Skin epidermis (tissue), 12 donors: ENCODE results near the gene RHBDF2.

Source experiments
- H3K27ac ChIP-seq, 21 experiments: fragments of 200-600 bp; sonication (generic) in 11 of 21; one replicate each; pipeline ENCODE4 v1.5.0; 2020; ENCODE audit warnings: mild to moderate bottlenecking in 3 of 21, inconsistent platforms in 2 of 21, moderate library complexity in 2 of 21
- H3K4me3 ChIP-seq, 7 experiments: fragments of 200-600 bp; sonication (generic) in 2 of 7; one replicate each; pipeline ENCODE4 v1.5.0; 2020; ENCODE audit warnings: inconsistent platforms in 2 of 7, mild to moderate bottlenecking in 2 of 7, moderate library complexity in 1 of 7

Gene RHBDF2

GRCh38 chr17:76492123-76492988 lies 8.9 kb downstream of the RHBDF2 start:
- H3K4me3 ChIP-seq = peak overlapping the region in 5 of 7 experiments; percentile 4 to 10 (median 8)
- H3K27ac ChIP-seq = peak overlapping the region; percentile 10 to 94 (median 83)

- Histone ChIP-seq H3K4me3 (no peak overlapping the region), H3K27ac (peak overlapping the region in 20 of 21 experiments; percentile 53 to 94 (median 83))
Measured at GRCh38 chr17:76491271-76492122, 9.7 kb downstream of the RHBDF2 start.

GRCh38 chr17:76490112-76490710 lies 11.0 kb downstream of the RHBDF2 start:
- peak overlapping the region in 11 of 21 experiments; percentile 17 to 94 (median 83) for H3K27ac ChIP-seq
- no peak overlapping the region for H3K4me3 ChIP-seq

GRCh38 chr17:76487451-76488192 lies 13.6 kb downstream of the RHBDF2 start:
- Histone ChIP-seq H3K4me3 (no peak overlapping the region), H3K27ac (no peak overlapping the region)

GRCh38 chr17:76485569-76485968 lies 15.7 kb downstream of the RHBDF2 start:
- Histone ChIP-seq H3K27ac (peak overlapping the region in 2 of 21 experiments; percentile 1 to 42), H3K4me3 (no peak overlapping the region)

- H3K4me3 ChIP-seq = no peak overlapping the region
- H3K27ac ChIP-seq = no peak overlapping the region
Measured at GRCh38 chr17:76484228-76484725, 16.9 kb downstream of the RHBDF2 start.

- Histone ChIP-seq H3K27ac (peak overlapping the region in 10 of 21 experiments; percentile 4 to 69 (median 31)), H3K4me3 (no peak overlapping the region)
Measured at GRCh38 chr17:76481071-76481655, 20.1 kb downstream of the RHBDF2 start.

GRCh38 chr17:76480632-76481031 lies 20.6 kb downstream of the RHBDF2 start:
- no peak overlapping the region for H3K4me3 ChIP-seq

GRCh38 chr17:76479515-76480060 lies 21.6 kb downstream of the RHBDF2 start:
- Histone ChIP-seq H3K27ac (no peak overlapping the region), H3K4me3 (no peak overlapping the region)

More at GRCh38 chr17:76480632-76481031, 20.6 kb downstream of the RHBDF2 start:
- peak overlapping the region in 9 of 21 experiments; percentile 4 to 69 (median 33) for H3K27ac ChIP-seq

GRCh38 chr17:76478730-76479514 lies 22.3 kb downstream of the RHBDF2 start:
- H3K4me3 ChIP-seq = no peak overlapping the region
- no peak overlapping the region for H3K27ac ChIP-seq

GRCh38 chr17:76478097-76478496 lies 23.1 kb downstream of the RHBDF2 start:
- no peak overlapping the region for H3K4me3 ChIP-seq
- no peak overlapping the region for H3K27ac ChIP-seq

GRCh38 chr17:76477576-76477975 lies 23.6 kb downstream of the RHBDF2 start:
- Histone ChIP-seq H3K4me3 (no peak overlapping the region), H3K27ac (no peak overlapping the region)

- no peak overlapping the region for H3K4me3 ChIP-seq
- no peak overlapping the region for H3K27ac ChIP-seq
Measured at GRCh38 chr17:76476736-76477135, 24.5 kb downstream of the RHBDF2 start.

- H3K4me3 ChIP-seq = no peak overlapping the region
- H3K27ac ChIP-seq = no peak overlapping the region
Measured at GRCh38 chr17:76475302-76475701, 25.9 kb downstream of the RHBDF2 start.

- Histone ChIP-seq H3K27ac (no peak overlapping the region), H3K4me3 (no peak overlapping the region)
Measured at GRCh38 chr17:76474894-76475293, 26.3 kb downstream of the RHBDF2 start.

- H3K27ac ChIP-seq = no peak overlapping the region
- no peak overlapping the region for H3K4me3 ChIP-seq
Measured at GRCh38 chr17:76474238-76474637, 27.0 kb downstream of the RHBDF2 start.

GRCh38 chr17:76473541-76473985 lies 27.7 kb downstream of the RHBDF2 start:
- no peak overlapping the region for H3K4me3 ChIP-seq
- H3K27ac ChIP-seq = no peak overlapping the region

GRCh38 chr17:76472726-76473125 lies 28.5 kb downstream of the RHBDF2 start:
- Histone ChIP-seq H3K27ac (no peak overlapping the region), H3K4me3 (no peak overlapping the region)
